GM19193 (cell line): ENCODE data around the gene EEFSEC.

Experiments used
- POLR2A ChIP-seq: IDR thresholded peaks from 4 replicates; pipeline ENCODE4 v1.6.1; 2011; ENCODE audit not compliant: insufficient read depth, insufficient read length; ENCODE audit errors: extremely low read depth

EEFSEC gene

DNA sequence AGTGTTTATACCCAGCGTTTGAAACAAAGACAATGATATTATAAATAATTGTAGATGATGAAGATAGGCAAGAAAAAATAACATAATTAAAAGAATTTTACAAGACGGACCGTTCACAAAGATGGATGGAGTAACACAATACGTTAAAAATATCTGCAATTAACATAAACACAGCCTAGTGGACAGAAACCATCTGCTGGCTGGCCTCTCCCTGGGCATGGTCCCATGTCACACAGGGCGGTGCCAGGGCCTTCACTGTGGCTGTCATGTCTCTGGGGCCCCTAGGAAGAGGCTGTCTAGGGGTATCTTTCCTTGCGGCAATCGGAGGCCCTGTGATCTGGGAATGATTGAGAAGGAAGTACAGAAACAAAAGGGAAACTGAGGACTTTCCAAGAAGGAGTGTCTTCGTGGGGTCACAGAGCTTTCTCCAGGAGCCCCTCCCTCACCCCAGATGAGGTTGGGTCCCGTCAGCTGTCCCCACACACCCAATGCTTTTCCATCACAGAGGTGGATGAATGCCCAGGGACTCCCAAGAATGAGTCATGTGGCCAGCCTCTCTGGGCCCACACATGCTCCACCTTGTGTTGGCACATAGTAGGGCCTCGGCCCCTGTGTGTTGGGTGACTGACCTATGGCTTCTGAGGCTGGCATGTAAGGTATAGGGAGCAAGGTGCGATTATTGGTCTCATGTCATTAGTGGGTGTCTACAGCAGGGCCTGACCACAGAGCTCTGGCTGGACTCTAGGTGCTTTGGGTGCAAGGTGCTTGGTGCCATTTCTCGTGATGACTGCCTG lies 226.3 kb downstream of the EEFSEC start:
- no peak for TF ChIP-seq POLR2A

DNA sequence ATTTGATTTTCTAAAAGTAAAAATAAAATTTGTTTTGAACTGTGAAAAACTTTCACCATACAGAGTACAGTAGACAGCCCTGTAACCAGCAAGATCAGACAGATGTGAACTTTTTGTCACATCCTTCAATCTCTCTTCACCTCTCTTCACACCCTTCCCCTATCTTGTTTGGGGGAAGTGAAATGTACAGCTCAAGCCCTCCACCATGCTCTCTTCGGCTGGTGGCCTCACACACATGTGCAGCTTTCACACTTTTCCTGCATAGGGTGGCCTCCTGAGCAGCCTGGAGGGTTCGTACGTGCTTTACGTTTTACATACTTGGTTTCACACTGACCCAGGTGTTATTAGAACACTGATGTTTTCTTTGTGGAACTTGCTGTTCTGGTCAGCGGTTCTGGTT lies 227.0 kb downstream of the EEFSEC start:
- no peak for TF ChIP-seq POLR2A

DNA sequence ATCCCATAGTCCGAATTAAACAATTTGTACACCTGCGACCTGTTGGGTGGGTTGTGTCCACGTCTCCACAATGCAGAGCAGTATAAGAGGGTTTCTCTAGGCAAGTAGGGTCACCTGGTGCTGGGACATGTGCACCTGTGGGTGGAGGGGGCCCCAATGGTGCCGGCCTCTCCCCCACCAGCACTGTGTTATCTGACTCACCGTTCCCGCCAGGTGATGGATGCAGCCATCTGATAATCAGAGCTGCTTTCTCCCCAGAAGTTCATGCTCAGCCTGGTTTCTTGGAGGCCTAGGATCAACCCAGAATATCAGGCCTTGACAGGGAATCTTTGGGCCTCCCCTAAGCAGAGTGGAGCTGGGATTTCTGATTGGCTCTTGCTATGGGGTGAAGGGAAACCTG lies 227.4 kb downstream of the EEFSEC start:
- TF ChIP-seq POLR2A: no peak

DNA sequence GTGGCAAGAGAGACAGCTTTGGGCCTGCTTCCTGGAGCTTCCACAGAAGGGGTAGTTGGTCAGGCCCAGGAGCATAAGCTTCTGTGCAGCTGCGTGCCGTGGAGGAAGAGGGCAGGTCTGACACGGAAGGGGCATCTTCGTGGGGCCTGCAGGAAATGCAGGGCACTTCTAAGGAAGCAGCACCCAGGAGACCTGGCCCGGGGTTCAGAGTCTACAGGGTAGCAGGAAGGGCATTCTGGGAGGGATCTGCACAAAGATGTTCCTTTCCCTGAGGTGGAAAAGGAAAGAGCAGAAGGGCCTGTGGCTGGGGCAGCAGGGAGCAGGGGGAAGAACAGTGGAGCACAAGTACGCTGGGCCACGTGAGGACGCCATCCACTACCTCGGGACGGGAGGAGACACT lies 228.3 kb downstream of the EEFSEC start:
- no peak for TF ChIP-seq POLR2A

DNA sequence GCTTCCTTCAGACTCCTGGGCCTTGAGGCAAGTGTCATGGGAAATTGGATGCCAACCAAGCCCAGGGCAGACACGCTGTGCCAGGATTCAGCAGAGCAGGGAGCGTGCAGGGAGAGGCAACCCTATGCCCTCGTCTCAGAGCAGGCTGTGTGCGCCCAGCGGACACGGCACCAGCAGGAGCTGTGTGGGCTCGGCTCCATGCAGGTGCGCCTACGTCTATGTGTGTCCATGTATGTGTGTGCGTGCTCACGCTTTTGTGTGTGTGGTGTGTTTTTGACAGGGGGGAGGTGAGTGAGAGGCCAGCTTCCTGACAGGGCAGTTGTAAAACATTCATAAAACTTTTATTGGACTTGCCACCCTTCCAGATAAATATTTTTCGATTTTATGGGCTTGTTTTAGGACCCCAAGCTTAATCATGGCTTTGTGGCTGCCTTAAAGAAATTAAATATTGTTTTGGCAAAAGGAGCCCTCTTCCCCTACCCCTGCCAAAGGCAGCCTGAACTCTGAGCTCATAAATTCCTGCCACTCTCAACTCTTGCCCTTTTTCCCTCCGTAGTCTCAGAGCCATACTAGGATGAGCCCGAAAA lies 229.0 kb downstream of the EEFSEC start:
- no peak for TF ChIP-seq POLR2A

DNA sequence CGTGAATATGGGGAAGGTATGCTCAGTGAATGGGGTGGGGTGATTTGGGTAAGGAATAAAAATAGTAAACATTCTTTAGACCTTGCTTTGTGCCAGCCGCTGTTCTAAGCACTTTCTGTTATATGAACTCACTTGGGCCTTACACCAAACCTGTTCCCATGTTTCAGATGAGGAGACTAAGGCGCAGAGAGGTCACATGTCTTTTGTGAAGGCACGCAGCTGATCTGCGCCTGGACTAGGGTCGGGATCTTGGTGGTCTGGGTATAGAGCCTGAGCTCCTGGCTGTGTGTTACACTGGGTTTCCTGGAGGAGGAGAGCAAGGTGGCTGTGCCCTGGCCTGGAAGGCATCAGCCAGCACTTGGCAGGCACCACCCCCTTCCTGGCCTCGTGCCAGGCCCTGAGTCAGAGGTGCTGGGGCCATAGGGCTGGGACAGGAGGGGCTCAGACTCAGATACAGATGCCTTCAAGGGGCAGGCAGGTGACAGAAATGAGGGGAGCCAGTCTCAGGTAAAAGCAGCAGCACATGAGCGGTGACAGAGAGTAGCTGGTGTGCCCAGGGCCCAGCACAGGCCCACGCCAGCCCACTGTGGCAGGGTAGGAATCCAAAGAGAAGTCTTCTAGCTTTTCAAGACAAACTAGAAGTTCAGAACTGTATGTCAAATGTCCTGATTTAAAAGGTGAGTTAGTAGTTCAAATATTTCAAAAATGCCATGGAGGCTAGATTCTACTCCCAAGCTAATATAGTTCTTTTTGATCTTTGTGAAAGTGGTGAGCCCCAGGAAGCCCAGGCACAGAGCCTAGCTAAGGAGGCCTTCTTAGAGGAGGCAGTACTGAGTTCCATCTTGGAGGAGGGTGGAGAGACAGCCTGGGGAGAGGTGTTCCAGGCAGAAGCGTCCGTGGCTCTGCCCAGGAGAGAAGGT lies 230.3 kb downstream of the EEFSEC start:
- no peak for TF ChIP-seq POLR2A

DNA sequence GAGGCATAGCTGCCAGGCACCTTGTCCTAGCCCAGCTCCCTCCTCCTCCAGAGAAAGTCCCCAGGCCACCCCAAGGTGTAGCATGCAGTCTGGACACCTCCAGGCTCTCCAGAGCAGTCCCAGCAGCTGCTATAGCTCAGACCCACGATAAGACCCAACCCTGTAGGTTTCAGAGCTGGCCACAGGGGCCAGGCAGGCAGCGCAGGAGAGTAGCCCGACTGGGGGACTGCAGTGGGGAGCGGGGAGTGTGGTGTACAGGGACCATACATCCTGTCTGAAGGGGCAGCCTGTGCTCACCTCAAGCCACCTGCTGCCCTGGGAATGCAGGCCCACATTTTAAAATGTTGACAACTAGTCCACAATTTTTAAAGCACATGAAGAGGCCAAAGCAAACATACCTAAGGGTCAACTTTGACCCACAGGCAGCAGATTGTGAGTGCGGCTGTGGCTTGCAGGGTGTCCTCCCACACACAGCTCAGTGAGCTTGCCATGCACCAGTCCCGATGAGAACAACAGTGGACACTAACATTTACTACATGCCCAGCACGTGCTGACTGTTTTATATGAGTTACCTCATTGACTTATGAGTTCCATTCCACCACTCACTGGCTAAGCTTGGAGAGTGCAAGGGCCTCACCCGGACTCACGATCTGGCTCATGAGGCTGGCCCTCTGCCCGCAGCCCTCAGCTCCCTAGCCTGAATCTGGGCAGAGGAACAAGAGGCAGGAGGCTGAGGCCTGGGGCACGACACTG lies 232.0 kb downstream of the EEFSEC start:
- TF ChIP-seq POLR2A: no peak

DNA sequence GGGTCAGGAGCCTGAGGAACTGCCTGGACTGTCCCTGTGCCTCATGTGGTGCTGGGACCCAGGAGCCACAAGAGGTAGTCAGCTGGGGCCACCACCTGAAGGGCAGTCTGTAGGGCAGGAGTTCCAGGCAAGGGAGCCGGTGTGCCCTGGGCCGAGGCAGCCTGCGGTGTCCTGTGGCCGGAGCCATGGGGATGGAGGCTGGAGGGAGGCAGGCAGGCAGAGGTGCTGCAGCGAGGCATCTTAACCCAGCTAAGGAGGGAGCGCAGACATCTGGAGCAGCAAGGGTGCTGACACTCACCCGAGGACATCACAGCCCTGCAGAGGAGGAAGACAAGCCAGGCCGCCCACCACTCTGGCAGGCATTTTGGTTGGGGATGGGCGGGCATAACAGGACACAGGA lies 235.7 kb downstream of the EEFSEC start:
- TF ChIP-seq POLR2A: no peak

DNA sequence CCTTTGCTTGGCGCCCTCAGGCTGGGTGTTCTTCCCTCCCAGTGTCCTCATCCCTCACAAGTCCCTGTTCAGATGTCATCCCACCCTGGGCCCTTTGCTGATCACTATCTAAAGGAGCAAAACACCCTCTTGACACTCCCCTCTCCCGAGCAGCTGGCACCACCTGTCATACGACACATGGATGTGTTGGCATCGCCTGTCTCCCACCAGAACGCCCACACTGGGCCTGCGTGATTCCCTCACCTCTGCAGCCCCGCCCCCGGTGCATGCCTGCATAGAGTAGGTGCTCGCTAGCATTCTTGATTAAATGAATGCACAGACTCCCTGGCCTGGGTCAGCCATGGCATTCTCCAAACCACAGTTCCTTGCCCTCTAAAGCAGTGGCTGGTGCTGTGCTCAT lies 237.6 kb downstream of the EEFSEC start:
- no peak for TF ChIP-seq POLR2A

DNA sequence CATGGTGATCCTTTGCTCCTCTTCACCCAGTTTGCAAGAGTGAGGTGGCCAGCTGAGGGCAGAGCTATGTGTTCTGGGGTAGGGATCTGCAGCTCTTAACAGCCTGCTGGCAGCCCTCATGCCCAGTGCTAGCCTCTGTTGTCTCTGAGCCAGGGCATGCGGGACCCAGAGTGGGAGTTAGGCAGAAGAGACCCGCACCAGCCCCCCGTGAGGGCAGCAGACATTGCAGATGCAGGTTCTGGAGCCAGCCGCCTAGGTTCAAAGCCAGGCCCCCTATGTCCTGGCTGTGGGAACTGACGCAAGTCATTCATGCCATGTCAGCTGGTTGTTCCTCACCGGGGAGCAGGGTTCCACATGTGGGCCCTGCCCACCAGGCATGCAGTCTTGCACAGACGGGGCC lies 238.7 kb downstream of the EEFSEC start:
- no peak for TF ChIP-seq POLR2A

DNA sequence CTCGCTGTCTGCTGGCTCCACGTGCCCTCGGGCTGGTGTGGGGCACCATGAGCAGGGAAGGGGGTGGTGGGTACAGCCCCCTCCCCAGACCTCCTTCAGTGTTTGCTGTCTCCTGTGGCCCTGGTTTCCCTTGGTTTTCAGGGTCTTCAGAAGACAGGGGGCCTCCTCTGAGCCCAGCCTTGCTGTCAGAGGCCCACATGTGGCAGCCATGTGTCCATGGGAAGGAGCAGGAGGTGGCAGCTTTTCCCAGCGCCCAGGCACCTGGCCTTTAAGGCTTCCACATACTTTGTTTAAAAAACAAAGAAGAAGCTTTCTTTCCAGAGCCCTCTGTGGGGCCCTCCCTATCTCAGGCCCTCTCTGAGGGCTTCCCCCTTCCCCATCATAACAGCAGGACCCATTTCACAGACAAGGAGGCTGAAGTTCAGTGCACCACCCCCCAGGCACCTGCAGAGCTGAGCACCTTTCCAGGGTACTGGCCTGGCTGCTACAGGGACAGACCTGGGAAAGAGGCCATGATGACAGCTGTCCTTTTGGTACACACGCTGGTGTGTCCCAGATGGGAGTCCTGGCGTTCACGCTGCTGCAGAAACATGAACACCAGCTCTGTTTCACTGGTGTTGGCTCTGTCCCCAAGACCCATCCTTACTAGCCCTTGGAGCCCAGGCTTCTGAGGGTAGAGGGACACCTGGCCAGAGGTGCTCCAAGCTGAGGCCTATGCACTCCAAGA lies 239.7 kb downstream of the EEFSEC start:
- TF ChIP-seq POLR2A: no peak

DNA sequence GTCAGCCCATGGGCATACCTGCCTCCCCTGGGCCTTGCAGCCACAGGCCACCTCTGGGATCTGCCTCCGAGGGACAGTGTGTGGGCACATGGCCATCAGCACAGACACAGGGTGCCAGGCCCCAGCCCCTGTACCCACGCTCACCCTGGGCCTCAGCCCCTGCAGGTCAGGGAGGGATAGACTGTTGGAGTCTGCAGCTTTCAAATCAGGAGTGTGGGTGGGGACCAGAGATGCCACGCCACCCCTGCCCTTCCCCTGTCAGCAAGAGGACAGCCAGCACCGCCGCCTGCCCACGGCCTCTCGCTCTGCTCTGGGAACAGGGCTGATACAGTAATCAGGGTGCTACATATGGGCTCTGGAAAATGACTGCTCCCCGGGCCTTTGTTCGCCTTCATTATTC lies 240.8 kb downstream of the EEFSEC start:
- TF ChIP-seq POLR2A: no peak

DNA sequence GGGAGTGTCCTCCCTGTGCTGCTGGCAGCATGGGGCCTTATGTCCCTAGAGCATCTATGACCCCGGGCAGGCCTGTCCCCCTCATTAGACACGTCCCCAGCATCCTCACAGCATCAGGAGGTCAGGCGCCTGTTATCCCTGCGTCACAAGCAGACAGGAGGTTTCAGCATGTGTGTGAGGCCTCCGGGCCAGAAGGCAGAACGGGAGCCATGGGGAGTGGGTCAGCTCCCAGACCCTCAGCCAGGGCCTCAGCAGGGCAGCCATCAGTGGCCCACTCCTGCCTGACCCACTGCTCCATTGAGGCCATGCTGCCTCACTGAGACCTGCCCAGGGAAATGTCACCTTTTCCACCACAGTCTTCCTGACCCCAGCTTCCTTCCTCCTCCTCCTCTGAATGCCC lies 241.8 kb downstream of the EEFSEC start:
- TF ChIP-seq POLR2A: no peak

DNA sequence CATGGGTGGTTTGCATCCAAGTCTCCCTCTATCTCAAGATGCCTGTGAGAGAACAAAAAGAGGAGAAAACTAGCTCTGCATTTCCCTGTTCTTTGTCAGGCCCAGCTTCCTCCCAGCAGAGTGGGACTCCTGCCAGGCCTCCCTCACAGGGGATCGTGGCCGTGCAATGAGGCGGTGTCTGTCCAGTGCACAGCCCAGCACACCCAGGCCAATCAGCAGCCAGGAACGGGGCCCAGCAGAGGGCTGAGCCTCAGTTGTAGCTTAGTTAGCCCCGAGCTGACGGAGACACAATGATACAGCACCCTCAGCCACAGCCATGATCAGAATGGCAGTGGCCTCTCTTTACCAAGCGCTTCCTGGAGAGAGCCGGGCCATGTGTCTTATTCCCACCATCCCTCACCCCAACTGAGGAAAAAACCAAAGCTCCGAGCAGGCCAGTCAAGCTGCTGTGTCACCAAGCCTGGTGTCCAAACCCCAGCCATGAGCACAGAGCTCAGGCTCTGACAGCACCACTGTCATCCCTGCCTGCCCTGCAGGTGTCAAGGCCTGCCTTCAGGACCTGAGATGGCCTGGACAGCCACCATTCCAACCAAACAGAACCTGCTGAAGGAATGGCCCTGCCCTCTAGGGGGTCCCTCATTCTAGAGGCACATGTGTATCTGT lies 242.3 kb downstream of the EEFSEC start:
- no peak for TF ChIP-seq POLR2A
